HG03432 (cell line): ENCODE measurements around the gene OARD1.
"Not testable (repeated sequence)": the region's sequence is repeated elsewhere in the genome, so short reads cannot be mapped to it uniquely, and the experiment has no call there.

Experiments
- ATAC-seq: cut with Tn5 transposase; IDR thresholded peaks from one replicate; pipeline ENCODE4 v1.9.1; 2021; ENCODE audit warnings: mild to moderate bottlenecking, moderate library complexity; ENCODE audit not compliant: unreplicated experiment

Gene OARD1

GRCh38 chr6:41028561-41029412 is 43.4 kb downstream of the OARD1 start:
- ATAC-seq, result peak; percentile 36

GRCh38 chr6:41027799-41028560 is 44.2 kb downstream of the OARD1 start:
- ATAC-seq, result peak; percentile 93

- ATAC-seq, result no peak
These were observed 44.9 kb downstream of the OARD1 start for GRCh38 chr6:41027241-41027640.

GRCh38 chr6:41025966-41026530 is 46.1 kb downstream of the OARD1 start:
- ATAC-seq, result no peak

GRCh38 chr6:41023114-41023513 is 49.0 kb downstream of the OARD1 start:
- no peak for ATAC-seq

- no peak for ATAC-seq
These were observed 49.9 kb downstream of the OARD1 start for GRCh38 chr6:41022294-41022693.

GRCh38 chr6:41021832-41022231 is 50.3 kb downstream of the OARD1 start:
- no peak for ATAC-seq

- no peak for ATAC-seq
These were observed 54.5 kb downstream of the OARD1 start for GRCh38 chr6:41017663-41018062.

- ATAC-seq, result not testable (repeated sequence)
These were observed 56.3 kb downstream of the OARD1 start for GRCh38 chr6:41015860-41016259.

GRCh38 chr6:41014780-41015179 is 57.4 kb downstream of the OARD1 start:
- ATAC-seq, result no peak
